CD4-positive, alpha-beta T cell treated with Interleukin-17A for 1 hour (primary cell): Measurements from ENCODE around the gene ZNF280A.
A peak's percentile ranks its signal among the peaks of the same experiment; 100 is the strongest.

ENCODE experiments used
- DNase-seq: peaks from one replicate; pipeline ENCODE4 v3.0.0-alpha.2; 2020

Gene ZNF280A

GRCh38 chr22:22465782-22466181 is 54.3 kb downstream of the ZNF280A start:
- no peak for DNase-seq

- no peak for DNase-seq
Observed at GRCh38 chr22:22465094-22465602, 54.9 kb downstream of the ZNF280A start.

GRCh38 chr22:22464541-22465054 is 55.5 kb downstream of the ZNF280A start:
- DNase-seq = no peak

- peak; percentile 68 for DNase-seq
Observed at GRCh38 chr22:22463855-22464540, 56.1 kb downstream of the ZNF280A start.
